Activated T-cell treated with anti-CD3 and anti-CD28 coated beads for 48 hours (primary cell): ENCODE results near the gene ARHGAP18.

ENCODE experiments used
- DNase-seq: peaks from one replicate; pipeline ENCODE4 v3.0.0-alpha.2; 2020; ENCODE audit warnings: low read depth

The ARHGAP18 gene

GRCh38 chr6:129717277-129717676 is 7.3 kb upstream of the ARHGAP18 start:
- DNase-seq, result no peak

GRCh38 chr6:129713806-129714333 is 3.9 kb upstream of the ARHGAP18 start:
- DNase-seq, result no peak

DNA sequence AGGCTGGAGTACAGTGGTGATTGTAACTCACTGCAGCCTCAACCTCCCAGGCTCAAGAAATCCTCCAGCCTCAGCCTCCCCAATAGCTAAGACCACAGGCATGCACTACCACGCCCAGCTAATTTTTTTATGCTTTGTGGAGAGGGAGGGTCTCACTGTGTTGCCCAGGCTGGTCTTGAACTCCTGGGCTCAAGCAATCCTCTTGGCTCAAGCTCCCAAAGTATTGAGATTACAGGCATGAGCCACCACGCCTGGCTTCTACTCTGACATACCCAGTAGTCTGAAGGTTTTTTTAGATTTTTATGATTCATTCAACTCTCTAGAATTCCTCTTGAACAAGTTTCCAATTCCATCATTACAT is 1.3 kb upstream of the ARHGAP18 start:
- no peak for DNase-seq

DNA sequence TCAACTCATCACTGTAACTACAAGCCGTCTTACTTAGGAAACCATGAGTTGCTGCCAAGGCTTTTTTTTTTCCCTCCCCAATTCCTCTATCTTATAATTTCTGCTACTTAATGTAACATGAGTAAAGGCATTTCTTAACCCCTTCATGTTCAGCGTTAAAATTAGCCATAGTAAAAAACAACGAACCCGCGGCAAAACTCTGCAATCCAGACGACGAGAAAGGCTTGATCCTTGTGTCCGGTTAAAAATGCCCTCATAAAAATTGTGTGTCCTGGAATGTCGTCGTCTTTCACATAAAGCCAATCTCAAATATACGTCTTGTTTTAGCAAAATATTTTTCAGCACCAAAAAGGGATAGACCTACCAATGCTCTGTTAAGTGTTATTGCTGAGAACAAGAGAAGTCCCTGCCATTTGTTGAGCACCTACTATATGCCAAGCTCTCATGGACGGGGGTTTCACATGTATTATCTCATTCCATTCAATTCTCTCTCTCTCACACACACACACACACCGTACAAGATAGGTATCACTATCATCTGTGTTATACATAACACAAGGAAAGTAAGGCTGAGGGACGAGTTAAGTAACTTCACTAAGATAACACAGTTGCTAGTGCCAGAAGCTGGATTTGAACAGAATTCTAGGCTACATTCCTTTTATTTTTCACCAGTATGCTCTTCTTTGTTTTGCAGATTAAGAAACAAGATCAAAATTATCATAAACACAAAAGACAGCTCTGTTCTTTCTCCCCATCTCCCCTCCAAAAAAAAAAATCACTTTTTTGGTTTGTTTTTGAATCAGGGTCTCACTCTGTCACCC is 683 bp upstream of the ARHGAP18 start:
- DNase-seq, result no peak

DNA sequence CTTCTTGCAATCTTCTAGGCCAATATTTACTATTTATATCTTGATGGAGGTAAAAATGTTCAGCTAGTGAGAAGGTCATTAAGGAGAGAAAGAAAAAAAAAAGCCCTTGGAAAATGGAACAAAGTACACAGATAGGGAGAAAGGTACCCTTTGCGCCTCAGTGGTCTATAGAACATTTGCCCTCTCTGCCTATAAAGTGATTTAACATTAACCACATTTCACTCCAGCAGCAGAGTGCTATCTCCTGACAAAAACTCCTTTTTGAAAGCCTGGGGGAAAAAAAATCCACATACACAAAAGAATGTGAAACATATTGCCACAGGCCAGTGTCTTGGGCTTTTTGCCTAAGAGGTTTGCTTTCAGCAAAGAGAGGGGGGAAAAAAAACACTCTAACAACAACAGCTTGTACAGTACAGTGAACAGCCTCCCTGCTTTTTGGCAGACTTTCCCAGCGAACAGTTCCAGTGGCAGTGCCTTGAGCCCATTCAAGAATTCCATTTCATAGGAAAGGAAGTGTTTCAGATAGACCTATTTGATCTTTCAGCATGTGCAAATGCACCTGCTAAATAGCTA is 695 bp downstream of the ARHGAP18 start:
- no peak for DNase-seq

- DNase-seq, result no peak
Measured at GRCh38 chr6:129708496-129709195, 1.3 kb downstream of the ARHGAP18 start.

- no peak for DNase-seq
Measured at GRCh38 chr6:129707882-129708495, 2.0 kb downstream of the ARHGAP18 start.

- DNase-seq, result no peak
Measured at GRCh38 chr6:129707028-129707427, 2.9 kb downstream of the ARHGAP18 start.

- DNase-seq, result no peak
Measured at GRCh38 chr6:129705212-129705611, 4.8 kb downstream of the ARHGAP18 start.

DNA sequence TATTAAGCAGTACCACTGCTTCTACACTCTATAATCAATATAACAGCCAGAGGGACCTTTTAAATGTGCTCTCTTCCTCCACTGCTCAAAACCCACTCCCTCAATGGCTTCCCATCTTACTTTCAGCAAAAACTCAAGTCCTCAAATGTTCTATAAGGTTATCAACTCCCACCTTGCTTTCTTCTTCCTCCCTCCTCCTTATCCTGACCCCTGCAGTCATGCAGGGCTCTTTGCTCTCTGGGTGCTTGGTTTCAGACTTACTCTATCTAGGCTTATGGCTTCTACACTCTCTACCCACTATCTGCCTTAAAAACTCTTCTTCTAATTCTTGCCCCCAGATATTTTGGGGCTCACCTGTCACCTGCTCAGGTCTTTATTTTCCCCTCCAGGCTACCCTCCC is 5.3 kb downstream of the ARHGAP18 start:
- DNase-seq, result no peak

DNA sequence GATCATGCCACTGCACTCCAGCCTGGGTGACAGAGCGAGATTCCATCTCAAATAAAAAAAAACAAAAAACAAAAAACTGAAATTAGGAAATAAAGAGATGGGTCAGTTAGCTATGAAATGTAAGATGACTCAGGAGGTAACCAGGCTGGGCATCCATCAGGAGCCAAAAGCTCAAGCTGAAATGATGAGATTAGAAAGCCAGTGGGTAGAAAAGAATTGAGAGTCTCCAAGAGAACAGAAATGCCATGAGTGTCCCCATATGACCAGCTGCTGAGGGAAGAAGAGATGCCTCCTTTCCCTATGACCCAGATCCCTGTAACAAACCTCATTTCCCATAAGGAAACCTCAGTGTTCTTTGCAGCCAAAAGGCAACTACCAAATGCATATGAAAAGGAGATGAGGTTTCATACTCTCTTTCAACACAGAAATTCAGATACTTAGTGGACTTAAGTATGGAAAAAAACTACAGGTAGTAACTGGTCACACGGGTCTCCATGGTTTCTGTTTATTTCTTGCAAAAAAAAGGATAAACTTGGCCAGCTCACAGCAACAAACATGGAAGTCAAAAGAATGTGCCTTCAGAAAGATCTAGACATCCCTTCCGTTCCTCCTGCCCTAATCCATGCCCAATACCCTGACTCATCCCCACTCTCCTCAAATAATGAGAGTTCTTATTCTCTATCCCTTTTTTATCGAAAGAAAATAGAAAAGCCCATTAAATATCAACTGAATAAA is 8.1 kb downstream of the ARHGAP18 start:
- no peak for DNase-seq

GRCh38 chr6:129700666-129701065 is 9.3 kb downstream of the ARHGAP18 start:
- DNase-seq, result no peak

- DNase-seq, result no peak
Measured at GRCh38 chr6:129699659-129700058, 10.3 kb downstream of the ARHGAP18 start.

GRCh38 chr6:129698430-129698829 is 11.5 kb downstream of the ARHGAP18 start:
- no peak for DNase-seq

GRCh38 chr6:129697788-129698187 is 12.2 kb downstream of the ARHGAP18 start:
- no peak for DNase-seq

DNA sequence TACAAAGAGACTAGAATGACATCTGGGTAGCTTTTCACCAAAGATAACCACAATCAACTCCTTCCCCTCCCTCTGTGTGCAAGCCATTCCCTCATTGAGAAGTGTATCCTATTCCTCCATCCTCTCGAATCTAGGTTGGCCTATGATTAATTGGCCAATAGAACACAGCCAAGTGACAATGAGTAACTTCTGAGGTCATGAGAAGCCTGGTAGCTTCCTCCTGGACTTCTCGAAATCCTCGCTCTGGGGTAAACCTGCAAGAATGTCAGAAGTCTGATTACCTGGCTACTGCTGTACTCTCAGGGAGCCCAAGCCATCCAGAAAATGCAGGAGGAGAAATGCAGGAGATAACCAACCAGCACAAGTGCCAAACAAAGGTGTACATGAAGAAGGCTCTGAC is 13.1 kb downstream of the ARHGAP18 start:
- no peak for DNase-seq

DNA sequence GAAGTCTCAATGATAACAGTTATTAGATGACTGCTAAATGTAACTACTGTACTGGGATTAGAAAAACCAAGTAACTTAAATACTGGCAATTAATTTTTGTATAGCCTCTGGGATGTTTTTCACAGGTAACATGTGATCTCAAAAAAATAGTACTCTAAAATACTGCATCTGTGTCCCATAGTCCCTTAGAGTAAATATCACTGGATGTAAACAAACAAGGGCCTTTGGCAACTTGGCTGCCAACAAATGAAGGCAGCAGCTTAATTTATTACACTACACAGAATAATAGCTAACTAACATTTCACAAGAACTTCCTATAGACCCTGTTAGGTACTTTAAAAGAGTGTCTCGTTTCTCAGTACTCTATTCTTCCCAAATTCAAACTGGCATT is 14.0 kb downstream of the ARHGAP18 start:
- DNase-seq, result no peak

- peak; percentile 18 for DNase-seq
Measured at GRCh38 chr6:129695373-129696027, 14.5 kb downstream of the ARHGAP18 start.

- DNase-seq, result no peak
Measured at GRCh38 chr6:129694036-129694435, 15.9 kb downstream of the ARHGAP18 start.

DNA sequence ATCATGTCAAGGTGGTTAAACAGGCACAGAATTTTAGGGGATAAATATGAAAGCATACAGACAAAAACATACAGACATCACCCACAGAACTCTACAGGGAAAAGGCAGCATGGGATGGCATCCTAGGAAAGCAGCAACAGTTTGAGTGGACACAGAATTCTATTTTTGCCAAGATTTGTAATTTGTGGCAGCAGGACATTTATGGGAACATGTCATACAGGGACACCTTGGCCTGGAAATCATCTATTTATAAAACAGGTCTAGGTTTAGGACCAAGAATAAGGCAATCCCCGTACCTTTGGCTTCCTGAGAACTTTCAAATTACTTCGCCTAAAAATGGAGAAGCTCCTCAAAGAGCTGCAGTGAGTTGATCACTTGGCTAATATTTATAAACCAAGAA is 17.5 kb downstream of the ARHGAP18 start:
- DNase-seq, result no peak

GRCh38 chr6:129691709-129692108 is 18.3 kb downstream of the ARHGAP18 start:
- no peak for DNase-seq
